K562 (cell line): ENCODE results near the gene PRKCB. TPM values are rescaled to one million over a fixed set of nuclear protein-coding genes. Genes with fewer than 3 reads are reported as not detected.

Experiments
- MGA ChIP-seq: fragments of 450-650 bp; IDR thresholded peaks from 2 replicates; pipeline ENCODE4 v1.6.1; 2016; ENCODE audit warnings: mild to moderate bottlenecking, moderate library complexity
- NCOA1 ChIP-seq: fragments of 450-650 bp; IDR thresholded peaks from 2 replicates; pipeline ENCODE4 v1.6.1; 2016; ENCODE audit warnings: low read depth
- NR2F6 ChIP-seq: fragments of 450-650 bp; formaldehyde crosslinking; IDR thresholded peaks from 2 replicates; pipeline ENCODE4 v1.4.0; 2020; ENCODE audit warnings: mild to moderate bottlenecking
- ZNF316 ChIP-seq: fragments of 450-650 bp; IDR thresholded peaks from 2 replicates; pipeline ENCODE4 v1.6.1; 2016
- ZNF318 ChIP-seq, 2 experiments: fragments of 450-650 bp; IDR thresholded peaks; 2 replicates each; pipeline ENCODE4 v1.6.1; 2016; ENCODE audit warnings: mild to moderate bottlenecking in 2 of 2, borderline replicate concordance in 1 of 2, low read depth in 1 of 2, moderate library complexity in 1 of 2
- polyA plus RNA-seq, 8 experiments: library from polyadenylated mRNA; depleted of rRNA in 4 of 8; stranded (reverse) in 5 of 8; unstranded in 3 of 8; fragments of >200 nt; fragmentation: Nextera tagmentation in 2 of 8; fragmentation: Illumina TruSeq in 1 of 8; extraction: Ambion mirVana in 2 of 8; extraction: Trizol in 1 of 8; gene quantifications; 2 replicates each; pipeline versions ENCODE4 v1.2.1 to v1.2.3, GENCODE V29; 2011 to 2014; ENCODE audit warnings: inconsistent platforms in 1 of 8, missing spikeins in 1 of 8
- total RNA-seq, 7 experiments: library from RNA; depleted of rRNA in 6 of 7; stranded (reverse); fragments of >200 nt in 6 of 7; fragmentation: Illumina TruSeq in 2 of 7; extraction: Trizol in 2 of 7; gene quantifications; 2 replicates each; pipeline versions ENCODE4 v1.2.1 to v1.2.3, GENCODE V29; 2011 to 2021; ENCODE audit warnings: low replicate concordance in 1 of 7

PRKCB gene
- total and polyA plus RNA-seq, 9 of the 15 experiments (the other 6 are each of a cell fraction or from before 2014, with no cell fraction given) = 49.9 to 276 (median 148) TPM

- TF ChIP-seq MGA (0 out of 2 replicates have a peak, but pooled peaks have one; percentile 9), NCOA1 (no peak), NR2F6 (CRISPR knock-in tag) (no peak), ZNF316 (peak; percentile 92), ZNF318 (IDR thresholded peaks at IDR 0.05; ENCODE audit: borderline replicate concordance in 1 of 2, low read depth in 1 of 2) (no peak)
These were observed 113.2 kb downstream of the PRKCB start (continued) for GRCh38 chr16:23948949-23949411.
